ENCODE measurements around the gene KISS1R.
A peak's percentile ranks its signal among the peaks of the same experiment; 100 is the strongest.
"Not testable (repeated sequence)": the region's sequence is repeated elsewhere in the genome, so short reads cannot be mapped to it uniquely, and the experiment has no call there.

The KISS1R gene

GRCh38 chr19:917323-918151, at the start of gene KISS1R:
Gene KISS1R (plus strand): TSS chr19:917333. CDS start chr19:917503, 170 bp downstream.
- DNase-seq: peak; percentile 33
- in situ Hi-C loops (cut with HindIII; ENCODE audit: low pct_ligation_motif_present, low pct_unique_long_range_greater_than_20kb, low sequenced_read_pairs): no loop called here

- in situ Hi-C loops (cut with HindIII; ENCODE audit: low pct_ligation_motif_present, low pct_unique_long_range_greater_than_20kb, low sequenced_read_pairs): no loop called here
- DNase-seq: no peak
Measured at GRCh38 chr19:867855-868457, 49.2 kb upstream of the KISS1R start.

GRCh38 chr19:868458-869244, 48.5 kb upstream of the KISS1R start:
- DNase-seq: no peak
- in situ Hi-C loops (cut with HindIII; ENCODE audit: low pct_ligation_motif_present, low pct_unique_long_range_greater_than_20kb, low sequenced_read_pairs): no loop called here

- peak; percentile 44 for DNase-seq
Measured at GRCh38 chr19:869245-870177, 47.6 kb upstream of the KISS1R start.

GRCh38 chr19:870314-870713, 46.8 kb upstream of the KISS1R start:
- DNase-seq: no peak
- in situ Hi-C loops (cut with HindIII; ENCODE audit: low pct_ligation_motif_present, low pct_unique_long_range_greater_than_20kb, low sequenced_read_pairs): no loop called here

More at GRCh38 chr19:869245-870177, 47.6 kb upstream of the KISS1R start:
- in situ Hi-C loops (cut with HindIII; ENCODE audit: low pct_ligation_motif_present, low pct_unique_long_range_greater_than_20kb, low sequenced_read_pairs): no loop called here

- in situ Hi-C loops (cut with HindIII; ENCODE audit: low pct_ligation_motif_present, low pct_unique_long_range_greater_than_20kb, low sequenced_read_pairs): no loop called here
- DNase-seq: no peak
Measured at GRCh38 chr19:870963-871401, 46.2 kb upstream of the KISS1R start.

- no peak for DNase-seq
- in situ Hi-C loops (cut with HindIII; ENCODE audit: low pct_ligation_motif_present, low pct_unique_long_range_greater_than_20kb, low sequenced_read_pairs): no loop called here
Measured at GRCh38 chr19:871446-872265, 45.5 kb upstream of the KISS1R start.

GRCh38 chr19:872266-872951, 44.7 kb upstream of the KISS1R start:
- in situ Hi-C loops (cut with HindIII; ENCODE audit: low pct_ligation_motif_present, low pct_unique_long_range_greater_than_20kb, low sequenced_read_pairs): no loop called here
- DNase-seq: no peak

- peak; percentile 25 for DNase-seq
Measured at GRCh38 chr19:873084-873483, 44.0 kb upstream of the KISS1R start.

GRCh38 chr19:873561-874041, 43.5 kb upstream of the KISS1R start:
- DNase-seq: no peak
- in situ Hi-C loops (cut with HindIII; ENCODE audit: low pct_ligation_motif_present, low pct_unique_long_range_greater_than_20kb, low sequenced_read_pairs): no loop called here

More at GRCh38 chr19:873084-873483, 44.0 kb upstream of the KISS1R start:
- in situ Hi-C loops (cut with HindIII; ENCODE audit: low pct_ligation_motif_present, low pct_unique_long_range_greater_than_20kb, low sequenced_read_pairs): no loop called here

GRCh38 chr19:875265-875879, 41.8 kb upstream of the KISS1R start:
- in situ Hi-C loops (cut with HindIII; ENCODE audit: low pct_ligation_motif_present, low pct_unique_long_range_greater_than_20kb, low sequenced_read_pairs): no loop called here
- DNase-seq: no peak

- in situ Hi-C loops (cut with HindIII; ENCODE audit: low pct_ligation_motif_present, low pct_unique_long_range_greater_than_20kb, low sequenced_read_pairs): no loop called here
- no peak for DNase-seq
Measured at GRCh38 chr19:876089-876488, 41.0 kb upstream of the KISS1R start.

GRCh38 chr19:876780-877314, 40.3 kb upstream of the KISS1R start:
- DNase-seq: no peak
- in situ Hi-C loops (cut with HindIII; ENCODE audit: low pct_ligation_motif_present, low pct_unique_long_range_greater_than_20kb, low sequenced_read_pairs): no loop called here

- DNase-seq; in situ Hi-C loops (cut with HindIII; ENCODE audit: low pct_ligation_motif_present, low pct_unique_long_range_greater_than_20kb, low sequenced_read_pairs): not testable (repeated sequence)
Measured at GRCh38 chr19:877992-878660, 39.0 kb upstream of the KISS1R start.

GRCh38 chr19:878751-879561, 38.2 kb upstream of the KISS1R start:
- in situ Hi-C loops (cut with HindIII; ENCODE audit: low pct_ligation_motif_present, low pct_unique_long_range_greater_than_20kb, low sequenced_read_pairs); DNase-seq: not testable (repeated sequence)
